HG02870 (cell line): ENCODE measurements around the gene BABAM2.
"Not testable (repeated sequence)": the region's sequence is repeated elsewhere in the genome, so short reads cannot be mapped to it uniquely, and the experiment has no call there.

Source experiments
- ATAC-seq: cut with Tn5 transposase; IDR thresholded peaks from one replicate; pipeline ENCODE4 v1.9.1; 2021; ENCODE audit warnings: mild to moderate bottlenecking, moderate library complexity; ENCODE audit not compliant: unreplicated experiment

The BABAM2 gene

GRCh38 chr2:27875089-27875881 lies 15.2 kb upstream of the BABAM2 start:
- ATAC-seq: no peak

GRCh38 chr2:27878825-27879224 lies 11.7 kb upstream of the BABAM2 start:
- no peak for ATAC-seq

- not testable (repeated sequence) for ATAC-seq
Measured at GRCh38 chr2:27881815-27882583, 8.5 kb upstream of the BABAM2 start.

- not testable (repeated sequence) for ATAC-seq
Measured at GRCh38 chr2:27882584-27882922, 8.0 kb upstream of the BABAM2 start.

GRCh38 chr2:27884601-27885000 lies 5.9 kb upstream of the BABAM2 start:
- ATAC-seq: no peak

- ATAC-seq: no peak
Measured at GRCh38 chr2:27885234-27885633, 5.3 kb upstream of the BABAM2 start.

- ATAC-seq: no peak
Measured at GRCh38 chr2:27885661-27886060, 4.9 kb upstream of the BABAM2 start.

GRCh38 chr2:27886322-27886721 lies 4.2 kb upstream of the BABAM2 start:
- no peak for ATAC-seq

GRCh38 chr2:27887111-27887510 lies 3.4 kb upstream of the BABAM2 start:
- no peak for ATAC-seq

- ATAC-seq: no peak
Measured at GRCh38 chr2:27887830-27888229, 2.7 kb upstream of the BABAM2 start.

- ATAC-seq: no peak
Measured at GRCh38 chr2:27888790-27889189, 1.7 kb upstream of the BABAM2 start.

GRCh38 chr2:27889774-27890145 lies 769 bp upstream of the BABAM2 start:
- ATAC-seq: no peak

- peak; percentile 22 for ATAC-seq
Measured at GRCh38 chr2:27890924-27891672, 569 bp downstream of the BABAM2 start.

GRCh38 chr2:27891673-27892105 lies 1.2 kb downstream of the BABAM2 start:
- ATAC-seq: no peak

- ATAC-seq: no peak
Measured at GRCh38 chr2:27893006-27893405, 2.5 kb downstream of the BABAM2 start.

GRCh38 chr2:27897717-27898116 lies 7.2 kb downstream of the BABAM2 start:
- ATAC-seq: no peak

GRCh38 chr2:27901234-27901633 lies 10.7 kb downstream of the BABAM2 start:
- no peak for ATAC-seq

- no peak for ATAC-seq
Measured at GRCh38 chr2:27902098-27902497, 11.6 kb downstream of the BABAM2 start.

- ATAC-seq: no peak
Measured at GRCh38 chr2:27903018-27903417, 12.5 kb downstream of the BABAM2 start.

- no peak for ATAC-seq
Measured at GRCh38 chr2:27903649-27904404, 13.3 kb downstream of the BABAM2 start.

- ATAC-seq: no peak
Measured at GRCh38 chr2:27904405-27904665, 13.8 kb downstream of the BABAM2 start.
